ENCODE data around the gene LMF2. TPM values are rescaled to one million over a fixed set of nuclear protein-coding genes. Genes with fewer than 3 reads are reported as not detected.
A peak's percentile ranks its signal among the peaks of the same experiment; 100 is the strongest.

LMF2 gene
- total RNA-seq, 2 experiments from 2014 or later, result 49.2 to 50.7 TPM

- no peak for TF ChIP-seq EZH2phosphoT487 (IDR thresholded peaks at IDR 0.05; ENCODE audit: borderline replicate concordance, low read depth, low read length)
- TF ChIP-seq, protein P1, sequence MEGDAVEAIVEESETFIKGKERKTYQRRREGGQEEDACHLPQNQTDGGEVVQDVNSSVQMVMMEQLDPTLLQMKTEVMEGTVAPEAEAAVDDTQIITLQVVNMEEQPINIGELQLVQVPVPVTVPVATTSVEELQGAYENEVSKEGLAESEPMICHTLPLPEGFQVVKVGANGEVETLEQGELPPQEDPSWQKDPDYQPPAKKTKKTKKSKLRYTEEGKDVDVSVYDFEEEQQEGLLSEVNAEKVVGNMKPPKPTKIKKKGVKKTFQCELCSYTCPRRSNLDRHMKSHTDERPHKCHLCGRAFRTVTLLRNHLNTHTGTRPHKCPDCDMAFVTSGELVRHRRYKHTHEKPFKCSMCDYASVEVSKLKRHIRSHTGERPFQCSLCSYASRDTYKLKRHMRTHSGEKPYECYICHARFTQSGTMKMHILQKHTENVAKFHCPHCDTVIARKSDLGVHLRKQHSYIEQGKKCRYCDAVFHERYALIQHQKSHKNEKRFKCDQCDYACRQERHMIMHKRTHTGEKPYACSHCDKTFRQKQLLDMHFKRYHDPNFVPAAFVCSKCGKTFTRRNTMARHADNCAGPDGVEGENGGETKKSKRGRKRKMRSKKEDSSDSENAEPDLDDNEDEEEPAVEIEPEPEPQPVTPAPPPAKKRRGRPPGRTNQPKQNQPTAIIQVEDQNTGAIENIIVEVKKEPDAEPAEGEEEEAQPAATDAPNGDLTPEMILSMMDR (conservative IDR thresholded peaks at IDR 0.05; ENCODE audit: low read length), result 0 out of 2 replicates have a peak, but pooled peaks have one; percentile 21
- intact Hi-C loops (cut with micrococcal nuclease; ENCODE audit: unreplicated experiment), result loop anchor here (1.0 to 10.0 kb wide), 6 partner anchors 20 to 277 kb away; partner anchors contain the start of genes ARSA, SCO2 and TUBGCP6
- Histone ChIP-seq H4K20me1 (ENCODE audit: insufficient read depth, low read length) (peaks cover 6% of the 10 kb centered on the region; the same call in 1 of the 2 replicates), H3K9me2 (ENCODE audit: insufficient read depth, low read length) (no peaks in the 10 kb centered on the region), H3K27ac (ENCODE audit: low read depth, low read length, poor library complexity, severe bottlenecking) (peak overlapping the region; percentile 95), H3K9me3 (ENCODE audit: low read length) (no peaks in the 10 kb centered on the region), H3K4me2 (ENCODE audit: low read length) (peak overlapping the region; percentile 99), H3K4me3 (ENCODE audit: low read depth, low read length, poor library complexity, severe bottlenecking) (peak overlapping the region; percentile 96), H3K79me2 (ENCODE audit: insufficient read depth, low read depth, low read length) (peaks cover 64% of the 10 kb centered on the region), H3K4me1 (ENCODE audit: insufficient read depth, low read length, poor library complexity, severe bottlenecking) (peaks cover 68% of the 10 kb centered on the region), H2AFZ (ENCODE audit: low read length) (no peak overlapping the region), H3K36me3 (ENCODE audit: insufficient read depth, low read length) (peaks cover 57% of the 10 kb centered on the region)
- no TSS peak for BruUV-seq (replicated peaks)
- peak; percentile 98 for DNase-seq (ENCODE audit: low spot score)
- ChIA-PET POLR2A (interaction anchor here (1.0 to 1.9 kb wide), 7 partner anchors 18 to 176 kb away, joined by 3 to 7 read pairs (median 4); partner anchors contain the start of genes LMF2 and NCAPH2), CTCF (ENCODE audit: unreplicated experiment) (interaction anchor here (1.3 to 2.5 kb wide), 2 partner anchors 56 to 152 kb away, joined by 6 to 7 read pairs; partner anchors contain the start of gene SCO2)
These were observed 37.9 kb downstream of the LMF2 start for GRCh38 chr22:50469377-50470305.

- peak overlapping the region; percentile 96 for H3K4me3 ChIP-seq (ENCODE audit: low read depth, low read length, poor library complexity, severe bottlenecking)
- no peak for TF ChIP-seq EZH2phosphoT487 (IDR thresholded peaks at IDR 0.05; ENCODE audit: borderline replicate concordance, low read depth, low read length)
- POLR2A ChIA-PET, result interaction anchor here (0.6 to 1.0 kb wide), 3 partner anchors 39 to 260 kb away, joined by 3 to 4 read pairs (median 3); partner anchors contain the start of genes LMF2 and NCAPH2
- no peaks in the 10 kb centered on the region for H3K9me3 ChIP-seq (ENCODE audit: low read length)
- H3K9me2 ChIP-seq (ENCODE audit: insufficient read depth, low read length), result no peaks in the 10 kb centered on the region
- no TSS peak for BruUV-seq (replicated peaks)
- H2AFZ ChIP-seq (ENCODE audit: low read length), result no peak overlapping the region
- H3K79me2 ChIP-seq (ENCODE audit: insufficient read depth, low read depth, low read length), result peaks cover 54% of the 10 kb centered on the region
- H3K27ac ChIP-seq (ENCODE audit: low read depth, low read length, poor library complexity, severe bottlenecking), result peak overlapping the region; percentile 95
- no peak for DNase-seq (ENCODE audit: low spot score)
- H3K4me2 ChIP-seq (ENCODE audit: low read length), result peak overlapping the region; percentile 80
- H3K4me1 ChIP-seq (ENCODE audit: insufficient read depth, low read length, poor library complexity, severe bottlenecking), result peaks cover 66% of the 10 kb centered on the region
- CTCF ChIA-PET (ENCODE audit: unreplicated experiment), result interaction anchor here (0.7 to 2.5 kb wide), 2 partner anchors 18 to 153 kb away, joined by 4 to 7 read pairs; no protein-coding TSS in a partner anchor
- H3K36me3 ChIP-seq (ENCODE audit: insufficient read depth, low read length), result peaks cover 67% of the 10 kb centered on the region
- intact Hi-C loops (cut with micrococcal nuclease; ENCODE audit: unreplicated experiment), result loop anchor here (1.0 to 2.0 kb wide), 2 partner anchors 19 to 56 kb away; partner anchors contain the start of gene SCO2
- peaks cover 3% of the 10 kb centered on the region; the same call in 1 of the 2 replicates for H4K20me1 ChIP-seq (ENCODE audit: insufficient read depth, low read length)
These were observed 38.9 kb downstream of the LMF2 start for GRCh38 chr22:50468626-50469025.

GRCh38 chr22:50467773-50468440 lies 39.6 kb downstream of the LMF2 start:
- TF ChIP-seq EZH2phosphoT487 (IDR thresholded peaks at IDR 0.05; ENCODE audit: borderline replicate concordance, low read depth, low read length), result no peak
- TF ChIP-seq, protein P1 (conservative IDR thresholded peaks at IDR 0.05; ENCODE audit: low read length), result no peak
- H3K4me1 ChIP-seq (ENCODE audit: insufficient read depth, low read length, poor library complexity, severe bottlenecking), result peaks cover 59% of the 10 kb centered on the region
- no peaks in the 10 kb centered on the region for H4K20me1 ChIP-seq (ENCODE audit: insufficient read depth, low read length)
- H3K4me2 ChIP-seq (ENCODE audit: low read length), result peak overlapping the region; percentile 80
- H3K36me3 ChIP-seq (ENCODE audit: insufficient read depth, low read length), result peaks cover 73% of the 10 kb centered on the region
- intact Hi-C loops (cut with micrococcal nuclease; ENCODE audit: unreplicated experiment), result loop anchor here (2.0 kb wide), 1 partner anchor 57 kb away; the partner anchor contains the start of gene SCO2
- ChIA-PET CTCF (ENCODE audit: unreplicated experiment) (interaction anchor here (0.7 to 2.5 kb wide), 2 partner anchors 18 to 153 kb away, joined by 4 to 7 read pairs; no protein-coding TSS in a partner anchor), POLR2A (interaction anchor here (0.6 to 1.0 kb wide), 4 partner anchors 40 to 261 kb away, joined by 3 to 4 read pairs (median 3); partner anchors contain the start of genes LMF2, NCAPH2 and SCO2)
- no peak overlapping the region for H2AFZ ChIP-seq (ENCODE audit: low read length)
- no peaks in the 10 kb centered on the region for H3K9me3 ChIP-seq (ENCODE audit: low read length)
- peak overlapping the region; percentile 96 for H3K4me3 ChIP-seq (ENCODE audit: low read depth, low read length, poor library complexity, severe bottlenecking)
- no TSS peak for BruUV-seq (replicated peaks)
- H3K9me2 ChIP-seq (ENCODE audit: insufficient read depth, low read length), result no peaks in the 10 kb centered on the region
- peaks cover 46% of the 10 kb centered on the region for H3K79me2 ChIP-seq (ENCODE audit: insufficient read depth, low read depth, low read length)
- H3K27ac ChIP-seq (ENCODE audit: low read depth, low read length, poor library complexity, severe bottlenecking), result peak overlapping the region; percentile 95
- DNase-seq (ENCODE audit: low spot score), result peak; percentile 55

Data from OCI-LY7 (cell line).